ENCODE measurements around the gene FLNC. TPM values are rescaled to one million over a fixed set of nuclear protein-coding genes. Genes with fewer than 3 reads are reported as not detected.

FLNC gene
- polyA plus RNA-seq, 3 donors, result 15.8 to 24.8 (median 18.6) TPM

DNA sequence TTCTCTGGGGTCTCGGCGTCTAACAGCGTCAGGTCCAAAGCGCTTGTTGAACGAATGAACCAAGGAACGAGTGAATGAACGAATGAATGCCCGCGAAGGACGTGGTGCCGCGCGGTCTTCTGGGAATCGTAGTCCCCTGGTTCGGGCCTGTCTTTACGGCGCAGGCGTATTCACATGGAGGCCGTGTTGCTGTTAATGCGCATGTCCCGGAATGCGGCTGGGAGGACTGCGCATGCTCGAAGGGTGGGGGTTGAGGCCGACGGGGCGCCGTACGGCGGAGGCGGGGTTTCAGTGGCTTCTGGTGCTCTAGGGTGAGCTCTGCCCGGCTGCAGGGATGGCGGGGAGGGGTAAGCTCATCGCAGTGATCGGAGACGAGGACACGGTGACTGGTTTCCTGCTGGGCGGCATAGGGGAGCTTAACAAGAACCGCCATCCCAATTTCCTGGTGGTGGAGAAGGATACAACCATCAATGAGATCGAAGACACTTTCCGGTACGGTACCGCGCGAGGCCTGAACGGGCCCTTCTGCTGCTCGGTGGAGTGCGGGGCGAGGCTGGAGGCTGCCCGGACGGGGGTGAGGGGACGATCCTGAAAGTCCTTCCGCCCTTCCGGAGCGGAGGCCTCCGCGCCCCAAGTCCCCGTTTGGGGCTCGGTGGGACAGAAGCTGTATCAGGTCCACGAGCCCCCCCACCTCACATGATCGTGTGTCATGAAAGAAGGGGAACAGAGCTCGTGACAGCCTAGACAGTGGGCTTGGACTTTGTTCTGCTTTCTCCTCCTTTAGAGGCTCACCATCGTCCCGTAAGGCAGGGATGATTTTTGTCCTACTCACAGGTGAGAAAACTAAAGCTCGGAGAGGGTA lies 32.6 kb downstream of the FLNC start, which contains the start of gene ATP6V1F:
TSS of gene ATP6V1F (plus strand) at position 286 of the 862 bp plus-strand sequence. CDS start at position 335, 49 bp downstream.
- DNase-seq, result peak; percentile 98

DNA sequence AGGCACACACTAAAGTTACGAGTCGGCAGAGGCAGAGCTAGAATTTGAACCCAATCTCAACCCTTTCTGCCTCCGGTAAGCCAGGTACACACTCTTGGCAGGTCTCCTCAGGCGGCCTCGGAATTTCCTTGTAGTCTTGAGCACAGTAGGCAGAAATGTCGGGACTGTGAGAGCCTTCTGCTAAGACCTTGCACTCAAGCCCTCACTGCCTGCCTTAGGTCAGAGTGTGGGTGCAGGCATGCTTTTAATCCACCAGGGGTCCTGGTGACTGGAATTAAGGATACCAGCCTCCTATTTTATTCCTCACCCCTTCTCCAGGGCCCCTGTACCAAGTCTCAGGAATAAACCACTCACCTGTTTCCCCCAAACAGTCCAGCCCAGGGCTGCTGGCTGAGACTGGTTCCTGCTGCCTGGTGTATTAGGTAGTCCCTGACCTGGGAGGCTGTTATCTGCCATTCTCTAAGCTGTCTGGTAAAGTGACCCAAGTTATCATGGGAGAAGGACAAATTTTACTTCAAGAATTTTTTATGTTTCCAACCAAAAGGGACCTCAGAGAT lies 33.3 kb downstream of the FLNC start:
- DNase-seq, result no peak

DNA sequence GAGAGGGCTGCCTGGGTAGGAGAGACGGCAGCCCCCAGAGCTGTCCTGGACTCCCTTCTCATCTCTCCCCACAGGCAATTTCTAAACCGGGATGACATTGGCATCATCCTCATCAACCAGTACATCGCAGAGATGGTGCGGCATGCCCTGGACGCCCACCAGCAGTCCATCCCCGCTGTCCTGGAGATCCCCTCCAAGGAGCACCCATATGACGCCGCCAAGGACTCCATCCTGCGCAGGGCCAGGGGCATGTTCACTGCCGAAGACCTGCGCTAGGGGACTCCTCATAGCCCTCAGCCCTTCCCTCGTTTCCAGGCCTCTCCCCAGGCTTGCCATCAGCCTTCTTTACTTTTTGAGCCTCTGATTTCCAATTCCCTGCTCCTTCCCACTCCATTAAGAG lies 35.1 kb downstream of the FLNC start:
- DNase-seq, result no peak

DNA sequence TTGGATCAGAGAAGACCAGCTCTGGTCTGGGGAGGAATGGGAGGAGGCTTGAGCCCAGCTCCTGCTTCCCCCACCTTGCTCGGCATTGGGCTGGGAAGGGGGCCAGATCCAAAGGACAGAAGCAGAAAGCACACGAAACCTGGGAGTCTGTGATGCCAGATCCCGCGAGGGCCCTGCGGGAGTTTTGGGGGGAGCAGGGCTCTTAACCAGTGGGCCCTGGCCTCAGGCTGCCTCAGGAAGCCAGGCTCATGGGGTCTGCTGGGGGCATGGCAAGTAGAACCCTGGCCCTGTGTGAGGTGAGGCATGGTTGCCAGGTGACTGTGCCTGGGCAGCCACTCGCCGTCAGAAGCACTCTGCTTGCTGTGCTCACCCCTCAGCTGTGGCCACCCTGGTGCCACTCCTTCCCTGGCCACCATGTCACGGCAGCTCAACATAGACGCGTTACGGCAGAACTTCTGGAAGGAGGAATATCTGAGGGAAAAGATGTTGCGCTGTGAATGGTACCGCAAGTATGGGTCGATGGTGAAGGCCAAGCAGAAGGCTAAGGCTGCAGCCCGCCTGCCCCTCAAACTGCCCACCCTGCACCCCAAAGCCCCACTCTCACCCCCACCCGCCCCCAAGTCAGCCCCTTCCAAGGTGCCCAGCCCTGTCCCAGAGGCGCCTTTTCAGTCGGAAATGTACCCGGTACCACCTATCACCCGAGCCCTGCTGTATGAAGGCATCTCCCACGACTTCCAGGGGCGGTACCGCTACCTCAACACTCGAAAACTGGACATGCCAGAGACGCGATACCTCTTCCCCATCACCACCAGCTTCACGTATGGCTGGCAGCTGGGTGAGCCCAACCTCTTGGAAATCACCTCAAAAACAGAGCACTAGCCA lies 36.0 kb downstream of the FLNC start:
- DNase-seq, result no peak

DNA sequence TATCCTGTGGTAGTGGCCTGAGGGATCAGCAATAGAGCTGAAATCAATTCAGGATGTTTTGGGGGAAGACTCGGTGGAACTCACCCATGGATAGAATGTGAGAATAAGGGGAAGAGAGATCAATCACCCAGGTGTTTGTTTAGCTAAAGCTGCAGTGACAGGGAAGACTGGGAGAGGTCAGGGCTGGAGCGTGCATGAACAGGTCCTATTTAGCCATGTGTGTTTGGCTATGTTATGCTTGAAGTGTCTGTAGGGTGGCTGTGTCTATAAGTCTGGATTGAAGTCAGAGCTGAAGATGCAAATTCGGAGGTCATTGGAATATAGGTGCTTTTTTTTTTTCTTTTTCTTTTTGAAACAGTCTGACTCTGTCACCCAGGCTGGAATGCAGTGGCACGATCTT lies 37.0 kb downstream of the FLNC start:
- no peak for DNase-seq

DNA sequence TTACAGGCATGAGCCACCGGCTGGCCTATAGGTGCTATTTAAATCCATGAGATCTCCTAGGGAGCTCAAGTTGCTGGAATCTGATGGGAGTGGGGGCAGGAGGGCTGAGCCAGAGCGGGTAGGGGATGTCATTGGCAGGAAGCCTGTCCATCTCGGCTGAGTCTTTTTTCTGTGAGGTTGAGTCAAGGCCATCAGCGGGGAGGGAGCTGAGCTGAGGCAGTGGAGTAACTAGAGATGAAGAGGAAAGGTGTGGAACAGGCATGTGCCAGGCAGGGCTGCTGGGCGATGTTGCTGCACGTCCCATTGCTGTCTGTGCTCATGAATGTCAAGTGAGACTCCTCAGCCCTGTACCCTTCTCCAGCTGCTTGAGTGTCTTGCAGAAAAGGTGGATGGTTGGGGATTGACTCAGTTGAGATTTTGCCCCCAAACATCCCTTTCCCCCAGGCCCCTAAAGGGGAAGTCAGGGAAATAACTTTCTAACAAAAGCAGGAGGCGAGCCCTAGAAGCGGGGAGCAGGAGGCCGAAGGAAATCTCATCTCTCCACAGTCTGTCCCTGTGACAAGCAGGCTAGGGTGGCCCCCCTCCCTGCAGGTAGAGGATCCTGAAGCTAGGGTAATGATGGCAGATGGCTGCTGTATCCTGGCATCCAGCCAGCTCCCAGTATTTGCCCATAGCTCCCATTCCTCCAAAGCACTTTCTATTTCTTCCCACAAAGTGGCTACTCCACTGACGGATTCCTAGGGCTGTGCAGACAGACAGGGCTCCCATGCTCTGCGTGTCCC lies 37.8 kb downstream of the FLNC start:
- no peak for DNase-seq

DNA sequence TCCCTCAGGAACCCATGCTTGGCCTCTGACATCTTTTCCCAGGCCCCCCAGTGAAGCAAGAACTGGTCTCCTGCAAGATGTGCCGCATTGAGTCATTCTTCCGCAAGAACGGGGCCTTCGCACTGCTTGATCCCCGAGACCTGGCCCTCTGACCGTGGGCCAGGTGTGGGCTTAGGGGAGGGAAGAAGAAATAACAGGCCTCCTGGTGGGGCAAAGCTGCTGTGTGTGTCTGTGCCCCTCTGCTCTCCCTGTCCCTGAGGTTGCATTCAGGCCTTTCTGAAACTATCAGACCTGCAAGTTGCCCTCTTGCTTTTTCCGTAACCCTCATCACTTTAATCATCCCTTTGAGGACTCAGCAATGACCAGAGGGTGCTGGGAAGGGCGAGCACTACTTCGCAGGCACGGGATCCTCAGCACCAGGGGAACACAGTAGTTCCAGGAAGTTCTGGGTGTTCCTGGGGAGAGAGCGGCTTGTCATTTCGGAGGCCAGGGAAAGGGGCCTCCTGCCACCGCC lies 38.5 kb downstream of the FLNC start:
- no peak for DNase-seq

DNA sequence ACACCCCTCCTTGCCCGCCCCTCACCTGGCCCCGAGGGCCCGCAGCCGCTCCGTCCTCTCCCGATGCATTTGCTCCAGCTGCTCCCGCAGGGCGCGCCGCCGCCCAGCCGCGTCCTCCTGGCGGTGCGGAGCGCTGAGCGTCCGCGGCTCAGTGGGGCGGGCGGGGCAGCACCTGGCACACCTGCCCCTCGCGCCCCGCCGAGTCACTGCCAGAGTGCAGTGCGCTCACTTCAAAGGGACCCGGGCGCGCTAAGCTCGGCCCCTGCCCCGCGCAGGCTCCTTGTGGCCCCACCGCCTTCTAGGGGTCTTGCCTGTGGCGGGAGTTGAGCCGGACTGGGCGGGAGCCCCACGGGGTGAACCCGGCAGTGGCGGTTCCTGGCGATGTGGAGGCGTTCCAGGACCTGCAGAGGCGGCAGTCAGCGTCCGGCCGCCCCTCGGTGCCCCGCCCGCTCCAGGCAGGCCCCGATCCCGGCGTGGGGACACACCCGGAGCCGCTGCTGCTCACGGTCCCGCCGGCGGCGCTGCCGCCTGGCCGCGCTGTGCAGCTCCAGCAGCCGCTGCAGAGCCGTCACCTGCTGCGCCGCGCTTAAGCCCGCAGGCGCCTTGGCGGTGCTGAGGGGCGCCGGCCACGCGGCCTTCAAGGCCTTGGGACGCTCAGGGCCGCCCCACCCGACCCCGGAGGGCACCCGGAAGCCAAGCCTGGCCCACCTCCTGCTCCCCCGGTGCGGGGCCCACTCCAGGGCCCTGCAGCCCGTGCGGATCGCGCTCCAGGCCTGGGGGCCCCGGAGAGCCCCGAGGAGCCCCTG lies 39.1 kb downstream of the FLNC start:
- DNase-seq, result no peak

DNA sequence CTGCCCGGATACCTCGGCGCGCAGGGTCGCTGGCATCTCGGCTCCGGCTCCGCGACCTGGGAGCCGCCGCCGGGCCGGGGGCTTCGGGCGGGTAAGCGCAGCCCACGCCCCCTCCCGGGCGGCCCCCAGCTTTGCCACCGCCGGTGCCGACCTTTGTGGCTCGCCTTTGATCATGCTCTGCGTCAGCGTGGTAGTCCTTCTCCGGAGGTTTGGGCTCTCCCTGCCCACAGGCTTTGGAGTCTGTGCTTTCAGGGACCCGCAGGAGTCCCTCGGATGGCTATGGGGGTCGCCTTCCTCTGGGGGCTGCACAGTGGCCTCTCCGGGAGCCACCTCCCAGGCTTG lies 39.7 kb downstream of the FLNC start:
- DNase-seq, result no peak

DNA sequence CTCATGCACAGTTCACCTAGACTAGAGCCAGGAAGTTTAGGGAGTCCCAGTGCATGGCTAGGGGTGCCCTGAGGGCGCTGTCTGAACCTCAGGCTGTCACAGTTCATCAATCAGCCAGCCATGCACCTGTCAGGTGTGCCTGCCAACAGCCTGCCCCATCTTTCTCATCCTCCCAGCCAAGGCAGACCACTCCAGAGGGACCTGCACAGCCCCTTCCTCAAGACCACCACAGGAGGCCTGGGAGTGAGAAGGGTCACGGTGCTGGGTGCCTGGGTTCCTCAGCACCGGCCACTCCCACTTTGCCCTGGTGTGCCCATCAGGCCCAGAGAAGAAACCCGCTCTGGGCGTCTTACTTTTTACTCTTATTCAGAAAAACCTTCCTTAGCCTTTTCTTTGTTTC lies 40.8 kb downstream of the FLNC start:
- no peak for DNase-seq

DNA sequence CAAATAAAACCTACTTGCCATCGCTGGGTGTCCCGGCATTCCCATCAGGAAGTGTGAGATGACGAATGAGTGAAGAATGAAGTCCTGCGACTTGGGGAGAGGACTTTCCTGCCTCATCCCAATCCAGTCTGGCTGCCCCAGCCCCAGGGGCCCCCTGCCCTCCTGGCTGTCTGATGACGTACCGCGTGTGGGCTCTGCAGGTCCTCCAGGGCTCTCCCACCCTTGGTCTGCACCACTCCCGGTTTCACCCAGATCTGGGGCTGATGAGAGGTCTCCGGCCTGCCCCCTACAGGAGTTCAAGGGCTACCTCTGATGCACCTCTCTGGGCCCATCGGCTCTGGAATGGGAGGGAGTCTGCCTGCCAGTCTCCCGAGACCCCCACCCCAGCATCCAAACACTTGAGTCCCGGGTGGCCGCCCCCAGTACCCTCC lies 42.2 kb downstream of the FLNC start:
- DNase-seq, result no peak

DNA sequence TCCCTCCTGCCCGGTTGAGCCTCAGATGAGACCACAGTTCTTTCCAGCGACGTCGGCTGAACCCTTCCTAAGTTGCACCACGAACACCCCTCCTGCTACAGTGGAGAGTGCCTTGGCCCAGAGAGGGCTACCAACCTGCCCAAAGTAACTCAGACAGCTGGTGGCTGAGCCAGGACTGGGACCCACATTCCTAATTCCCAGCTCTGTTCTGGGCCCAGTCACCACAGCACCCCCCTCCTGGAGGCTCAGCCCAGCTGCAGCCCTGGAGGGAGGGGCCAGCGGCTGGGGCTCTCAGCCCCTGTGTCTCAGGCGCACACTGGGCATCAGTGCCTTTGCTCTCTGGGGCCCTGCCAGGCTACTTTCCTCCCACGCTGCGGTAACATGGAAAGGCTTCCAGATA lies 43.0 kb downstream of the FLNC start:
- DNase-seq, result no peak

DNA sequence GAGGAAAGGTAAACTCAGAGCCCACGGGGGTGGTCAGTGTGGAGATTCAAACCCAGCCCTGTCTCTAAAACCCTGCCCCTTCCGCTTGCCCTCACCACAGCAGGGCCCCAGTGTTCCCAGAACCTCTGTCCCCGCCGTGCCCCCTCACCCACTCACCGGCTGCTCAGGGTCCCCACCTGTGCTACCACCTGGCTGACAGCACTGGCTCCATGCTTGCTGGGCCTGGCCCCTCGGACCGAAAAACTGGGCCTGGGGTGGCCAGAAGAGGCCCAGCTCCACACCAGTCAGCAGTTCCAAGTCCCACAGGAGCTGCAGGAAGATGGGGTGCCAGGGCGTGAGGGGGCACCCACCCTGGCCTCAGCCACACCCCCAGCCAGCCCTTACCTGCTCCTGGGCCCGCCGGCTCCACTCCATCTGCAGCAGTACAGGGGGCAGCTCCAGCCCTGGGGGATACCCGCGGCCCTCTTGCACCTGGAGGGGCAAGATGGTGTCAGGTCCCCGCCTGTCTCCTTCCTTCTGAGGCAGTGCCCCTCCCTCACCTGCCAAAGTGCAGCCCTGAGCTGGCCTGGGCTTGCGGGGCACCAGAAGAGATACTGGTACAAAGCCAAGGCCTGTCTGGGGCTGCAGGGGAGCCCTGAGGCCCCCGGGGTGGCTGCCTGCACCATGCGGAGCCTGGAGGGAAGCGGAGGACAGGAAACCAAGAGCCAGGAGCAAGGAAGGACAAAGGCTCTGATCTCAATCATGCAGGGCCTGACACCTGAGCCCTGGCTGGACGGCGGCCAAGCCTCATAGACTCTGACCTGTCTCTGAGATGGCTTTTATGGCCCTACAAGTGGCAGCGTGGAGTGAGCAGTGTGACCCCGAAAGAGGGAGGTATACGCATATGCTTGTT lies 44.2 kb downstream of the FLNC start:
- no peak for DNase-seq

DNA sequence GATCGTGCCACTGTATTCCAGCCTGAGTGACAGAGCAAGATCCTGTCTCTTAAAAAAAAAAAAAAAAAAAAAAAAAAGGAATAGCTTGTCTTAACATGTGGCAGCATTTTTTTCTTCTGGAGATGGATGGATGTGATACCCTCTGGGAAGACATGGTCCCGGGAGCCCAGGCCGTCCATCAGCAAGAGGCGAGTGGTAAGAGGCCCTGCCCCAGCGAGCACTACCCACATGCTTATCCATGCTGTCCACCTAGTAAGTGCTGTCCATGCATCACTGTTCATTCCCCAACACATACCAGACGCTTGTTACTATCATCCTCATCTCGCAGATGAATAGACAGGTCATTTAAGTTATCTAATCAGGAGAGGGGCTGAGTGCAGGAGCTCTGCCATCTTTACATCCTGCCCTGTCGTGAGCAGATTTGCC lies 45.3 kb downstream of the FLNC start:
- no peak for DNase-seq

DNA sequence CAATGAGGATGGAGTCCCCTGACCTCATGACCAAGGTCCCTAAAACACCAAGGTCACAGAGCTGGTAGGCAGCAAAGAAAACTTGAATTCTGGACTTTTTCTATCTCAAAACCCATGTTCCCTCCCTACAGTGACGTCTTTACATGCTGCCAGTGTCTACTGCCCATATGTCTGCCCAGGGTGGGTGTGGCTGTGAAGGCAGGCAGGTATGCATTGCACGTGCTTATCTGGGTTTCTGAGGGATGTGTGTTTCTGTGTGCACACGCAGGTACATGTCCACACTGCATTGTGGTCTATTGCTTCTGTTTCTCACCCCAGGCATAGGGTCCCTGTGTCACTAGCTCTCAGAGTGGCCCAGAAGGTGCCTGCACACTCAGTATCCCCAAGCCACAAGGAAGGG lies 45.9 kb downstream of the FLNC start:
- no peak for DNase-seq

DNA sequence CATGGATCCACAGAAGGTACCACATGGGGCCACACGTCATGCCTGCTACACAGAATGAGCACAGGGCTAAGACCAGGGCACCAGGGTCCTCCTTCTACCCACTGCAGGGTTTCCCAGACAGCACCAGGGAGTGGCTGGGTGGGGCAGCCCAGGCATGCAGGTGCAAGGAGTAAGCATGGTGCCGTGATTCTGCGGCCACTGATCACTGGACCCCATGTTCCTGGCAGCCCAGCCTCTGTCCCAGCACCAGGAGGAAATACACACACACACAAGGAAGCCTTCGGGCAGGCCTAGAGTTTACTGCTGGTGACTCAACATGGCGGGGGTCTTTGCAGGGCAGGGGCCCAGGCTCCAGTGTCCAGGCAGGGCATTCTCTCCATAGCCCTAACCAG lies 46.4 kb downstream of the FLNC start:
- DNase-seq, result no peak

DNA sequence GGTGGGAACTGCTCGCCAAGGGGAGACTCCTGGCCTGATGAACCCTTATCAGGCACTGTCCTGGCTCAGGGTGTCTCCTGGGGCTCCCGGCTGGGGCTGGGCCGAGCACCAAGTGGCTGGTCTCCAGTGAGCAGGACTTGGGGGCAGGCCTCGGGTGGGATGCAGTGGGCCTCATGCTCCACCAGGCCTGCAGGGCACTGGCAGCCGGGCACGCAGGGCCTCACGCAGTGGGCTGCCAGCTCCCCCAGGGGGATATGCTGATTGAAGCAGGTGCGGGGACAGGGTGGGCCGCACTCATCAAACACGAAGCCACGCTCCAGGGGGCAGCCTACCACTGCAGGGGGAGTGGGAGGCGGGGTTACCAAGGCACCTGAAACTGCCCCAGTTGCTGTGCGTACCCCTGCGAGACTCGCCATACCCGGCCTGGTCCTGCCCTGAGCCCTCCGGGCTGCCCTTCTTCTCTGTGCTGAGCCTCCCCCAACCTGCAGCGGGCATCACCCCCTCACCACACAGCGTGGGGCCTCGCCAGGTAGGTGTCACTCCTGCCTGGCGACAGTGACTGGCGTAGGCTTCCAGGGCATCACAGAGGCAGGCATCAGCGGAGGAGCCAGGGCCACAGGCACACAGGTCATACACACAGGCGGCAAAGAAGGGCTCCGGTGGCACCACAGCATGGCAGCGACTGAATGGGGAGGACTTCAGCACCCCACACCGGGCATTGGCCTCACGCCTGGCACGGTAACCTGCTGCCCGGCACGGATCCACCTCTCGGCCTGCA lies 47.0 kb downstream of the FLNC start:
- DNase-seq, result no peak

DNA sequence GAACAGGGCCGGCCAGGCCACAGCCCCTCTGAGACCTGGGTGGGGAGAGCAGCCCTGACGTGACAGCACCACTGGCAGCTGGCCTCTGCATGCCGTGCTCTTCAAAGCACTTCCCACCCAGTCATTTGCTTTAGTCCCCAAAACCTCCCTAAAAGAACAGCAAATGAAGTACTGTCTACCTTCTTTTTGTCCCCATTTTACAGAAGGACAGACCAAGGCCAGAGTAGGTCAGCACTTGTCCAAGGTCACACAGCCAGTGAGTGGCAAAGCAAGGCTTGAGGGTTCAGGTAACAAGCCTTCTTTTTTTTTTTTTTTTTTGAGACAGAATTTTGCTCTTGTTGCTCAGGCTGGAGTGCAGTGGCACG lies 47.5 kb downstream of the FLNC start:
- DNase-seq, result no peak

Data from renal pelvis (tissue), 4 donors.